ENCODE data around the gene AXL. TPM values are rescaled to one million over a fixed set of nuclear protein-coding genes. Genes with fewer than 3 reads are reported as not detected.
A peak's percentile ranks its signal among the peaks of the same experiment; 100 is the strongest.

Gene AXL
- total and polyA plus RNA-seq, 5 experiments from 2014 or later = 0.11 to 0.21 TPM; not detected in 3

GRCh38 chr19:41245843-41246242 lies 26.8 kb downstream of the AXL start:
- POLR2A ChIA-PET = interaction anchor here (0.7 kb wide), 1 partner anchor 196 kb away, joined by 4 read pairs; no protein-coding TSS in a partner anchor
- DNase-seq (no peak), ATAC-seq (no peak)
- no peaks in the 10 kb centered on the region for H3K36me3 Mint-ChIP-seq
- H3K27me3 Mint-ChIP-seq = no peaks in the 10 kb centered on the region
- H3K9me3 Mint-ChIP-seq = no peaks in the 10 kb centered on the region
- H3K4me3 Mint-ChIP-seq = no peak overlapping the region
- H3K27ac Mint-ChIP-seq = no peak overlapping the region
- no peaks in the 10 kb centered on the region for H3K4me1 Mint-ChIP-seq

DNA sequence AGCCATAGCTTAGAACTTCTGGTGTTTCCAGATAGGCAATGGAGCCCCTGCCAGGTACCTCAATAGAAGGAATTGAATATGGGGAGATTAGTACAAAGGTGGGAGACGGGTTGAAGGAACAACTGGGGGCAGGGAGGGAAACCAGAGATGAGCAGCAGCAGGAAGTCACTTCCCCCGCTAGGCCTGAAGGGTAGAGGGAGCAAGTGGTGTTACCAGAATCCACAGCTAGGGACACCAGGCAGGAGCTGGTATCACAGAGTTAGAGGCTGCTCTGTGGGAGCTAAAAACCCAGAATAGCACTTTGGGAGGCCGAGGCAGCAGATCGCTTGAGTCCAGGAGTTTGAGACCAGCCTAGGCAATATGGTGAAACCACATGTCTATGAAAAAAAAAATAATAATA lies 29.9 kb downstream of the AXL start:
- Mint-ChIP-seq H3K36me3 (no peaks in the 10 kb centered on the region), H3K9me3 (no peaks in the 10 kb centered on the region), H3K27me3 (peaks cover 0 to 15% (median 0%) of the 10 kb centered on the region in 5 donors), H3K4me1 (no peaks in the 10 kb centered on the region), H3K27ac (peak overlapping the region in 1 of 10 donors; percentile 14), H3K4me3 (no peak overlapping the region)
- ATAC-seq = no peak
- POLR2A ChIA-PET = interaction anchor here (0.5 to 0.6 kb wide), 2 partner anchors 44 to 102 kb away, joined by 3 to 6 read pairs; no protein-coding TSS in a partner anchor
- no peak for DNase-seq

- DNase-seq (no peak), ATAC-seq (no peak)
- Mint-ChIP-seq H3K9me3 (no peaks in the 10 kb centered on the region), H3K27me3 (peaks cover 0 to 15% (median 0%) of the 10 kb centered on the region in 5 donors), H3K4me3 (no peak overlapping the region), H3K27ac (peak overlapping the region in 1 of 10 donors; percentile 33), H3K36me3 (no peaks in the 10 kb centered on the region), H3K4me1 (no peaks in the 10 kb centered on the region)
- POLR2A ChIA-PET = interaction anchor here (0.7 kb wide), 1 partner anchor 16 kb away, joined by 3 read pairs; no protein-coding TSS in a partner anchor
Observed at GRCh38 chr19:41249707-41250423, 30.8 kb downstream of the AXL start.

DNA sequence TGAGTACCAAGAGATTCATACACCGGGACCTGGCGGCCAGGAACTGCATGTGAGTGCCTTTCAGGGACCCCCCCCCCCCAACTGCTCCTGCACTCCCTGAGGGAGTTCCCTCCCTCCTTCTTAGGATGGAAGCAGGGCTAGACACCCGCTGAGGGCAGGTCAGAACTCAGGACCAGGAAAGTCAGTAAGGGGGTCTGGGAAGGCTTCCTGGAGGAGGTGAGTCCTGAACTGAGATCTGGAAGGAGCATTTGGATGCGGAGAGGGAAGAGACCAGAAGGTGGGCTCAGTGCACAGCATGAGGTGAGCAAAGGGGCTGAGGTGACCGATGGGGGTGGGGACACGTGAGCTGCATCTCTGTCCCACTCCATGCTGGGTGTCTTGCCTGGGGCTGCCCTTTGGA lies 34.6 kb downstream of the AXL start:
- H3K4me1 Mint-ChIP-seq = peaks cover 0 to 2% (median 0%) of the 10 kb centered on the region in 4 donors
- H3K4me3 Mint-ChIP-seq = no peak overlapping the region
- H3K27ac Mint-ChIP-seq = peak overlapping the region in 1 of 10 donors; percentile 37
- H3K9me3 Mint-ChIP-seq = no peaks in the 10 kb centered on the region
- DNase-seq (no peak), ATAC-seq (no peak)
- no peaks in the 10 kb centered on the region for H3K36me3 Mint-ChIP-seq
- POLR2A ChIA-PET = no interaction called here
- H3K27me3 Mint-ChIP-seq = peaks cover 0 to 15% (median 0%) of the 10 kb centered on the region in 5 donors

DNA sequence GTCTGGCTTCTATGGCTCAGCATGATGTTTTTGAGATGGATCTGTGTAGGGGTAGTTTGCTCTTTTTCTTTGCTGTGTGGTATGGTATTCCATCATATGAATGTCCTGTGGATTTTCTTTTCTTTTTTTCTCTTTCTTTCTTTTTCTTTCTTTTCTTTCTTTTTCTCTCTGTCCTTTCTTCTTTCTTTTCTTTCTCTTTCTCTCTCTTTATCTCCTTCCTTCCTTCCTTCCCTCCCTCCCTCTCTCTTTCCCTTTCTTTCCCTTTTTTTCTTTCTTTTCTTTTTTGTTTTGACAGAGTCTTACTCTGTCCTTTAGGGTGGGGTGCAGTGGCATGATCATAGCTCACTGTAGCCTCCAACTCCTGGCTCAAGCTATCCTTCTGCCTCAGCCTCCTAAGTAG lies 36.1 kb downstream of the AXL start:
- peak overlapping the region in 5 of 10 donors; percentile 14 to 66 (median 32) for H3K27ac Mint-ChIP-seq
- peaks cover 0 to 2% (median 0%) of the 10 kb centered on the region in 4 donors for H3K4me1 Mint-ChIP-seq
- H3K4me3 Mint-ChIP-seq = no peak overlapping the region
- ATAC-seq (no peak), DNase-seq (no peak)
- H3K27me3 Mint-ChIP-seq = peaks cover 0 to 15% (median 0%) of the 10 kb centered on the region in 5 donors
- no peaks in the 10 kb centered on the region for H3K36me3 Mint-ChIP-seq
- POLR2A ChIA-PET = interaction anchor here (0.6 kb wide), 1 partner anchor 7 kb away, joined by 4 read pairs; no protein-coding TSS in a partner anchor
- H3K9me3 Mint-ChIP-seq = no peaks in the 10 kb centered on the region

- Mint-ChIP-seq H3K4me3 (peak overlapping the region; percentile 82 to 100 (median 98)), H3K27me3 (peaks cover 0 to 9% (median 0%) of the 10 kb centered on the region in 5 donors), H3K4me1 (peaks cover 26 to 49% (median 32%) of the 10 kb centered on the region in 4 donors), H3K9me3 (peaks cover 0 to 3% (median 0%) of the 10 kb centered on the region in 9 donors), H3K36me3 (peaks cover 0 to 6% (median 0%) of the 10 kb centered on the region in 3 donors), H3K27ac (peak overlapping the region; percentile 100)
- POLR2A ChIA-PET = interaction anchor here (0.5 to 9.0 kb wide), 20 partner anchors 9 to 599 kb away, joined by 3 to 300 read pairs (median 10); partner anchors contain the start of genes B9D2, CCDC97, DMAC2 and RAB4B
- DNase-seq (no peak), ATAC-seq (no peak)
Observed at GRCh38 chr19:41261474-41262190, 42.6 kb downstream of the AXL start.

DNA sequence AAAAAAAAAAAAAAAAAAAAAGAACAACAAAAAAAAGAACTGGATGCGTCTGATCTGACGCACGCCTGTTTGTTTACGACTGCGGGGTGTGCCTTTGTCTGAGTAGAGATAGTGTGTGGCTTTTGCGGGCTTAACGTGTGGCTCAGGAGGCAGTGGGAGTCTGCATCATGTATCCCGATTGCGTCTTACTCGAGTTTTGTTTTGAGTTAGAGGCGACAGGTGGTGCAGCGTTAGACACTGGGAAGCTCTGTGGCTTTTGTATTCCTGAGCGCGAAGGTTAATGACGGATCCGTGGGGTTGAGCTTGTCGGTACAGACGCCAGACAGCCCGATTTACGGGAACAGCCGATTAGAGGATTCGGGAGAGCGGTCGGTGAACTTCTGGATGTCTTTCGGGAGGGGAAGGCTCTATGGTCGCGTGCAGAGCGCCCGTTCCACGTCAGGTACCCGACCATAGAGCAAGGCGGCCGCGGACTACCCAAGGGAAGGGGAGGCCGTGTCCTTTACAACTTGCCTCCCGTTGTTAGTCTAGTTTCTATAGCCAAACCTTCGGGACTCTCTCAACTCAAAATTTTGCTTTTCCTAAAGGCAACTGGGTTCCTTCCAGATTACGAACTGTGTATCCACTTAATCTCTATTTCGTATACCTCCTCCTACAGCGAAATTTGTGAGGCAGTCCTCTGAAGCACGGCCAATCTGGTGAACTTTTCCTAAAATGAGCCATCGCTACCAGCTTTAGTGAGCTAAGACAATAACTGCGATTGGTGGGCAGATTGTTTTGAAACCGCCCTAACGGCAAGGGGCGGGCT lies 44.2 kb downstream of the AXL start:
- POLR2A ChIA-PET = interaction anchor here (0.6 to 9.0 kb wide), 66 partner anchors 8 to 1827 kb away, joined by 3 to 300 read pairs (median 4); partner anchors contain the start of genes ACTMAP, AKT2, B9D2 and CCDC97
- H3K27me3 Mint-ChIP-seq = peaks cover 0 to 9% (median 0%) of the 10 kb centered on the region in 5 donors
- DNase-seq (peak; percentile 67 to 98 (median 92)), ATAC-seq (peak; percentile 55 to 59)
- peak overlapping the region; percentile 100 for H3K27ac Mint-ChIP-seq
- peaks cover 0 to 17% (median 0%) of the 10 kb centered on the region in 3 donors for H3K36me3 Mint-ChIP-seq
- H3K9me3 Mint-ChIP-seq = peaks cover 0 to 3% (median 0%) of the 10 kb centered on the region in 9 donors
- peaks cover 34 to 63% (median 47%) of the 10 kb centered on the region in 4 donors for H3K4me1 Mint-ChIP-seq
- H3K4me3 Mint-ChIP-seq = peak overlapping the region; percentile 82 to 100 (median 98)

DNA sequence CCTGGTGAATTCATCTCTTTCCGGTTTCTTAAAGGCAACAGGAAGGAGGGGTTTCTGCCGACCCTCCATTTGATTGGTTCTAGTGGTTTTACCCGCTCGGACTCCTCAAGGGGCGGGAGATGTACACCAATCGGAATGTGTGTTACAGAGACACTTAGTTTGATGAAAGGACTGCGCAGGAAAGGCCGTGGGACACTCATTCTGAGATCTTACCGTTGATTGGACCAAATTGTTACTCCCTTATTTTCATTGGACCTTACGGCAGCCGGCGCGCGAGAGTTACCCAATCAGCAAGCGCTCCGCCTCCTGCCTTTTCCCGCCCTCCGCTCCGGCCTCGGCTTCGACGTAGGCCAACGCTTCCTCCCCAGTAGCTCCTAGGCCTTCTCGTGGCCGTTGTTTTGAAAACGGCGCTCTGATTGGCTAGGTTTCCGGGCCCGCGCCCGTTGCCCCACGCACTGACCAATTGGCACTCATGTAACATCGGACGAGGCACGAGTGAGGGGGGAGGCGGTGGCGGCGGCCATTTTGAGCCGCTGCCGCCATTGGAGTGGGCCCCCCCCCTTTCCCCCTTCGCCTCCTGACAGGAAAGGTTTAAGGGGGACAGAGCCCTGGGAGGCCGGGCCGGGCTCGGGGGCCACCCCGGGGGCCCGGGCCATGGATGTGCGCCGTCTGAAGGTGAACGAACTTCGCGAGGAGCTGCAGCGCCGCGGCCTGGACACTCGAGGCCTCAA lies 45.0 kb downstream of the AXL start, which contains the start of gene HNRNPUL1:
Gene HNRNPUL1 (plus strand): TSS at position 523 of the 731 bp plus-strand sequence. CDS start 132 bp downstream, at position 655.
- Mint-ChIP-seq H3K27ac (peak within 1 kb of the TSS; percentile 100), H3K27me3 (peaks cover 0 to 9% (median 0%) of the 10 kb centered on the region in 5 donors), H3K9me3 (peaks cover 0 to 3% (median 0%) of the 10 kb centered on the region in 9 donors), H3K4me3 (peak within 1 kb of the TSS; percentile 82 to 100 (median 98)), H3K36me3 (peaks cover 0 to 25% (median 0%) of the 10 kb centered on the region in 3 donors), H3K4me1 (peaks cover 34 to 63% (median 48%) of the 10 kb centered on the region in 4 donors)
- DNase-seq (peak; percentile 95 to 100 (median 100)), ATAC-seq (peak; percentile 55 to 57)
- POLR2A ChIA-PET = interaction anchor here (0.6 to 9.0 kb wide), 52 partner anchors 8 to 1828 kb away, joined by 3 to 300 read pairs (median 5); partner anchors contain the start of genes ACTMAP, AKT2, B9D2 and CCDC97

DNA sequence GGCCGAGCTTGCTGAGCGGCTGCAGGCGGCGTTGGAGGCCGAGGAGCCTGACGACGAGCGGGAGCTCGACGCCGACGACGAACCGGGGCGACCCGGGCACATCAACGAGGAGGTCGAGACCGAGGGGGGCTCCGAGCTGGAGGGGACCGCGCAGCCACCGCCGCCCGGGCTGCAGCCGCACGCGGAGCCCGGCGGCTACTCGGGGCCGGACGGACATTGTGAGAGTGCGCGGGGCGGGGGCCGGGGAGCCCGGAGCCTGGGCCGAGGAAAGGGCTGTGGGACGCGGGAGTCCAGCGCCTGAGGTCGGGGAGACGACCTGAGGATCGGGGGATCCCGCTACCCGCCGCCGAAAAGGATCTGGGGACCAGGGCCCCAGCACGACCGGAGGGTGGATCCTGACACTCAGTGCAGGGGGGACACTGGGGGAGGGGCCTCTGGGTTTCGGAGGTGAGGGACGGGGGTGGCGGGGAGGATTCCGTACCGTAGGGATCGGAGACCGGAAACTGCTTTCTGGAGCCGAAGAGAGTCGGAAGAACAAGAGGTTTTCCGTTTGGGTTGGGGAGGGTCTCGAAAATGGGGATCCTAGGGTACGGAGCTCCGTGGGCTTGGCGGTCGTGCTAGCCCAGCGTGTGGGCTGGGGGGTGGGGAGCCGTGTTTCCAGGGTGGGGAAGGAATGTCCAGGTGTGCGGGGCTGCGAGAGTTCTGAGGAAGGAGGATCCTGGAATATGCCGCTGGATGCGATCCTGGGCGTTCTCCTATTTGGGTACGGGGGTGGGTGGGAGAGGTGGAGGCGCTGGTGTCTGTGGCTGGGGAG lies 45.8 kb downstream of the AXL start:
- DNase-seq (peak; percentile 29 to 80 (median 46)), ATAC-seq (no peak)
- POLR2A ChIA-PET = interaction anchor here (0.6 to 9.0 kb wide), 37 partner anchors 10 to 1829 kb away, joined by 3 to 300 read pairs (median 7); partner anchors contain the start of genes ACTMAP, AKT2, B9D2 and CCDC97
- peaks cover 0 to 3% (median 0%) of the 10 kb centered on the region in 9 donors for H3K9me3 Mint-ChIP-seq
- peak overlapping the region; percentile 82 to 100 (median 98) for H3K4me3 Mint-ChIP-seq
- peak overlapping the region; percentile 100 for H3K27ac Mint-ChIP-seq
- H3K27me3 Mint-ChIP-seq = peaks cover 0 to 9% (median 0%) of the 10 kb centered on the region in 5 donors
- H3K4me1 Mint-ChIP-seq = peaks cover 34 to 63% (median 48%) of the 10 kb centered on the region in 4 donors
- peaks cover 0 to 31% (median 0%) of the 10 kb centered on the region in 3 donors for H3K36me3 Mint-ChIP-seq

DNA sequence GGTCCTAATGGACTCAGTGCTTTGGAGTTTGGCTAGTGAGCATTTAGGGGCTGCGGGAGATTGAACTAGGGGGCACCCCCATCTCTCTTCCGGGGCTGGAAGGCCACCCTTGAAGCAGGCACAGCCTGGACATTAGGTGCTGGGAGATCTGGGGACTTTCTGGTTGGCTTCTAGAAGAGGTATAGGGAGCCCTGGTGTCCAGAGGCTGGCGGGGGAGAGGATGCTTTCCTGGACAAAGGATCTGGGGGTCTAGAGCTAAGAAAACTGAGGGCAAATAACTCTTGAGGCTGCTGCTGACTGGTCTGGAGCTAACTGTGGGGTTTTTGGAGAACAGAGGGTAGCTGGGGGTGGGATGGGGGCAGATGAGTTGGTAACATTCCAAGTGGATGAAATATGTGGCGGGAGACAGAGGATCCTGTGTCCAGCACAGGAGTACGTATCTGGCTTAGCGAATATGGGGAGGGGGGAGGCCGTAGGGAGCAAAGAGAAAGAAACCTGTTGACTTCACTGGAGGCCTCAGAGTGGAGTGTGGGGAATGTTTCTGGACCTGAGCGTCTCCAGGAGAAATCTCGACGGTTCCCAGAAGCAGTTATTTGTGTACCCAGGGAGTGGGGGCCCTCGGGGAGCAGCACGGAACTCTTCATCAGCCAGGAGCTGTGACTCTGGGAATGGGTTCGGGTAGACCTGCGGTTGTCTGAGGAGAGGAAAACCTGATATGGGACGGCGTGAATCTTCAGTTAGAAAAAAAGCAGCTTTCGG lies 46.6 kb downstream of the AXL start:
- Mint-ChIP-seq H3K9me3 (peaks cover 0 to 3% (median 0%) of the 10 kb centered on the region in 9 donors), H3K4me3 (peak overlapping the region; percentile 82 to 100 (median 98)), H3K36me3 (peaks cover 0 to 37% (median 0%) of the 10 kb centered on the region in 3 donors), H3K4me1 (peaks cover 34 to 63% (median 48%) of the 10 kb centered on the region in 4 donors), H3K27ac (peak overlapping the region; percentile 95 to 100 (median 100)), H3K27me3 (peaks cover 0 to 9% (median 0%) of the 10 kb centered on the region in 5 donors)
- no peak for ATAC-seq
- POLR2A ChIA-PET = interaction anchor here (0.7 to 9.0 kb wide), 13 partner anchors 9 to 965 kb away, joined by 3 to 300 read pairs (median 5); partner anchors contain the start of genes CCDC97, RAB4B and TGFB1
- no peak for DNase-seq
